ENCODE measurements around the gene KIF1A.
"Not testable (repeated sequence)": the region's sequence is repeated elsewhere in the genome, so short reads cannot be mapped to it uniquely, and the experiment has no call there.

KIF1A gene

DNA sequence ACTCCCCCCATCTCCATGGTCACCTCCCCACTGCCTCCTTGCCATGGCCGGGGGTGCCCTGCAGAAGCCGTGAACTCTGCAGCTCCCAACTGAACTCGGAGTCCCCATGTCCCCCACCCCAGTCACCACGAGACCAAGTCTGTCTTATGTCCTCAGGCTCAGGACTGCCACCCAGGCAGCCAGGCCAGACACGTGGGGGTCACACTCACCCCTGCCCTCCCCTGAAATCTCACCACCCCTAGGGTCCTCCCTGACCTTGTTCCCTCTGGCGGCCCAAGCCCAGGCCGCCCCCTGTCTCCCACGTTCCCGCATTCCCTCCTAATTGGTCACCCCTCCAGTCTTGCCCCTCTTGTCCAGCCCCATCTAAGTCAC is 117.4 kb downstream of the KIF1A start:
- no peak for TF ChIP-seq GABPA (IDR thresholded peaks at IDR 0.05; ENCODE audit: low read depth)
- no peak for TF ChIP-seq POLR2AphosphoS5 (IDR thresholded peaks at IDR 0.05; ENCODE audit: low read depth)
- no peak for TF ChIP-seq SPI1 (IDR thresholded peaks at IDR 0.05; ENCODE audit: borderline replicate concordance, low read depth)
- TF ChIP-seq REST (IDR thresholded peaks at IDR 0.05; ENCODE audit: insufficient replicate concordance, low read depth) = no peak
- TF ChIP-seq, protein P1, sequence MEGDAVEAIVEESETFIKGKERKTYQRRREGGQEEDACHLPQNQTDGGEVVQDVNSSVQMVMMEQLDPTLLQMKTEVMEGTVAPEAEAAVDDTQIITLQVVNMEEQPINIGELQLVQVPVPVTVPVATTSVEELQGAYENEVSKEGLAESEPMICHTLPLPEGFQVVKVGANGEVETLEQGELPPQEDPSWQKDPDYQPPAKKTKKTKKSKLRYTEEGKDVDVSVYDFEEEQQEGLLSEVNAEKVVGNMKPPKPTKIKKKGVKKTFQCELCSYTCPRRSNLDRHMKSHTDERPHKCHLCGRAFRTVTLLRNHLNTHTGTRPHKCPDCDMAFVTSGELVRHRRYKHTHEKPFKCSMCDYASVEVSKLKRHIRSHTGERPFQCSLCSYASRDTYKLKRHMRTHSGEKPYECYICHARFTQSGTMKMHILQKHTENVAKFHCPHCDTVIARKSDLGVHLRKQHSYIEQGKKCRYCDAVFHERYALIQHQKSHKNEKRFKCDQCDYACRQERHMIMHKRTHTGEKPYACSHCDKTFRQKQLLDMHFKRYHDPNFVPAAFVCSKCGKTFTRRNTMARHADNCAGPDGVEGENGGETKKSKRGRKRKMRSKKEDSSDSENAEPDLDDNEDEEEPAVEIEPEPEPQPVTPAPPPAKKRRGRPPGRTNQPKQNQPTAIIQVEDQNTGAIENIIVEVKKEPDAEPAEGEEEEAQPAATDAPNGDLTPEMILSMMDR (IDR thresholded peaks at IDR 0.05; ENCODE audit: insufficient read depth, low read length) = no peak
- Histone ChIP-seq H3K4me3 (replicated peaks; ENCODE audit: insufficient read depth, low read length) (no peak overlapping the region), H3K27ac (replicated peaks) (no peak overlapping the region), H3K27me3 (ENCODE audit: insufficient read depth, poor library complexity, severe bottlenecking) (peaks cover 9% of the 10 kb centered on the region)
- DNase-seq (ENCODE audit: low read depth in 1 of 2, low spot score in 1 of 2) = no peak

- Histone ChIP-seq H3K4me3 (replicated peaks; ENCODE audit: insufficient read depth, low read length) (no peak overlapping the region), H3K27me3 (ENCODE audit: insufficient read depth, poor library complexity, severe bottlenecking) (peaks cover 9% of the 10 kb centered on the region), H3K27ac (replicated peaks) (no peak overlapping the region)
- no peak for DNase-seq (ENCODE audit: low read depth in 1 of 2, low spot score in 1 of 2)
- no peak for TF ChIP-seq POLR2AphosphoS5 (IDR thresholded peaks at IDR 0.05; ENCODE audit: low read depth)
- no peak for TF ChIP-seq GABPA (IDR thresholded peaks at IDR 0.05; ENCODE audit: low read depth)
- TF ChIP-seq REST (IDR thresholded peaks at IDR 0.05; ENCODE audit: insufficient replicate concordance, low read depth) = no peak
- TF ChIP-seq, protein P1 (IDR thresholded peaks at IDR 0.05; ENCODE audit: insufficient read depth, low read length) = no peak
- TF ChIP-seq SPI1 (IDR thresholded peaks at IDR 0.05; ENCODE audit: borderline replicate concordance, low read depth) = no peak
Measured at GRCh38 chr2:240701736-240702639, 118.0 kb downstream of the KIF1A start.

DNA sequence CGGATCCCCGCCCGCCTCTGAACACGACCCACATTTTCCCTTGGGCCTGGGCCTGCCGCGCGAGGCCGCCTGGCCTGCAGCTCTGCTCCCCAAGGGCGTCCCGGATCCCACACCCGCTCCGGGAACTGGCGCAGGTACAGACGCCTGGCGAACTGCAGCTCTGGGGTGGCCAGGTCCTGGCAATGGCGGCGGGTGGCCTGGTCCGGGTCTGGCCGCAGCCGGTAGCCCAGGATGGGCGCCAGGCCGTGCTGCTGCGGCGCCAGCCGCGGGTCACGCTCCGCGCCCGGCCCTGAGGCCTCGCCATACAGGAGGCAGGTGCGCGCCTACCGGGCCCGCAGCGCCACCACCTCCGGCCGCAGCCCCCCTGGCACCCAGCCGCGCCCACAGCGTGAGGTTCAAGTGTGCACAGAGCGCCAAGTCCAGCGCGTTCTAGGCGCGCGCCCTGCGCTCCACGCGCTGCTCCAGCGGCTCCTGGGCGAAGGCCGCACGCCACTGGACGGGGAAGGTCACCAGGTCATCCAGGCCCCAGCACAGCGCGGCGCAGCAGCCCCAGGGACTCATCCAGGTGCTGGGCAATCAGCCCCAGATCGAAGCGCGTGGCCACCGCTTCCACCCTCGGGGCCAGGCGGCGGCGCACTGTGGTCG is 118.8 kb downstream of the KIF1A start:
- no peak for TF ChIP-seq SPI1 (IDR thresholded peaks at IDR 0.05; ENCODE audit: borderline replicate concordance, low read depth)
- TF ChIP-seq POLR2AphosphoS5 (IDR thresholded peaks at IDR 0.05; ENCODE audit: low read depth) = no peak
- TF ChIP-seq GABPA (IDR thresholded peaks at IDR 0.05; ENCODE audit: low read depth) = no peak
- TF ChIP-seq REST (IDR thresholded peaks at IDR 0.05; ENCODE audit: insufficient replicate concordance, low read depth) = no peak
- no peak overlapping the region for H3K27ac ChIP-seq (replicated peaks)
- DNase-seq (ENCODE audit: low read depth in 1 of 2, low spot score in 1 of 2) = no peak
- H3K4me3 ChIP-seq (replicated peaks; ENCODE audit: insufficient read depth, low read length) = no peak overlapping the region
- peaks cover 9% of the 10 kb centered on the region for H3K27me3 ChIP-seq (ENCODE audit: insufficient read depth, poor library complexity, severe bottlenecking)

- H3K4me3 ChIP-seq (replicated peaks; ENCODE audit: insufficient read depth, low read length); DNase-seq (ENCODE audit: low read depth in 1 of 2, low spot score in 1 of 2): not testable (repeated sequence)
Measured at GRCh38 chr2:240700616-240701015, 119.4 kb downstream of the KIF1A start.

GRCh38 chr2:240699835-240700234 is 120.2 kb downstream of the KIF1A start:
- not testable (repeated sequence) for H3K4me3 ChIP-seq (replicated peaks; ENCODE audit: insufficient read depth, low read length); H3K27ac ChIP-seq (replicated peaks); DNase-seq (ENCODE audit: low read depth in 1 of 2, low spot score in 1 of 2); H3K27me3 ChIP-seq (ENCODE audit: insufficient read depth, poor library complexity, severe bottlenecking)

More at GRCh38 chr2:240700616-240701015, 119.4 kb downstream of the KIF1A start:
- not testable (repeated sequence) for H3K27ac ChIP-seq (replicated peaks); H3K27me3 ChIP-seq (ENCODE audit: insufficient read depth, poor library complexity, severe bottlenecking)

DNA sequence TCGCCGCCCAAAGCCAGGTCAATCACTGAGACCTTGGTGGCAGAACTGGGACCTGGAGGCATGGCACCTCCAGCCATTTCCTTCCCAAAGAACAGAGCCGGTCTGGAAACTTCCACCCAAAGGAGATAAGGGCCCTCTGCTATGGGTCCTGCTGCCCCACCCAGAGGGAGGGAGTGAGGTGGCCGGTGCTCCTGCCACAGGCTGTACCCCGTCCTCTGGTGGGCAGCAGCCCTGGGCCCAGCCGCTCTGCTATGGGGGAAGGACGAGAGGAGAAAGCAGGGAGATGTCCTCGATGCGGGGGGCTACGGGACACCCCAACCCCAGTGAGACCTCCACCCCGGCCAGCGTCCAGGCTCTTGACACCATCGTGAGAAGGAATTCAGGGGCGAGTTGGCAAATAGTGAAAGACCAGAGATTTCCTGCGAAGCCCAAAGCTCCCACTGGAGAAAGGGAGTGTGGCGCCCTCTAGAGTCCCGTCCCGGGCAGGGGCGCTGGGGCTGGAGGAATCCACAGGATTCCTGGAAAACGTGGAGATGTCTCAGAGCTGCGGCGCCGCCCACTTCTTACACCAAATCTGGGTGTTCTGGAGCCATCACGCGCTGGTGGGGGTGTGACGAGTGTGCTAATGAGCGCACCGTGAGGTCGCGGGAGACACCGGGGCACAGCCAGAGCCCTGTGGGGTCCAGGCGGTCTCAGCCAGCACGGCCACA is 121.0 kb downstream of the KIF1A start:
- not testable (repeated sequence) for H3K27ac ChIP-seq (replicated peaks); H3K27me3 ChIP-seq (ENCODE audit: insufficient read depth, poor library complexity, severe bottlenecking); DNase-seq (ENCODE audit: low read depth in 1 of 2, low spot score in 1 of 2); H3K4me3 ChIP-seq (replicated peaks; ENCODE audit: insufficient read depth, low read length)

All from HL-60 (cell line).